CD4-positive, alpha-beta T cell treated with Interleukin-15 for 4 hours (primary cell): ENCODE results near the gene NKRF.

Experiments used
- DNase-seq: peaks from one replicate; pipeline ENCODE4 v3.0.0-alpha.2; 2020; ENCODE audit warnings: low spot score

NKRF gene

GRCh38 chrX:119614776-119615175 lies 8.6 kb upstream of the NKRF start:
- no peak for DNase-seq

GRCh38 chrX:119607018-119607389 lies 780 bp upstream of the NKRF start:
- DNase-seq = no peak

DNA sequence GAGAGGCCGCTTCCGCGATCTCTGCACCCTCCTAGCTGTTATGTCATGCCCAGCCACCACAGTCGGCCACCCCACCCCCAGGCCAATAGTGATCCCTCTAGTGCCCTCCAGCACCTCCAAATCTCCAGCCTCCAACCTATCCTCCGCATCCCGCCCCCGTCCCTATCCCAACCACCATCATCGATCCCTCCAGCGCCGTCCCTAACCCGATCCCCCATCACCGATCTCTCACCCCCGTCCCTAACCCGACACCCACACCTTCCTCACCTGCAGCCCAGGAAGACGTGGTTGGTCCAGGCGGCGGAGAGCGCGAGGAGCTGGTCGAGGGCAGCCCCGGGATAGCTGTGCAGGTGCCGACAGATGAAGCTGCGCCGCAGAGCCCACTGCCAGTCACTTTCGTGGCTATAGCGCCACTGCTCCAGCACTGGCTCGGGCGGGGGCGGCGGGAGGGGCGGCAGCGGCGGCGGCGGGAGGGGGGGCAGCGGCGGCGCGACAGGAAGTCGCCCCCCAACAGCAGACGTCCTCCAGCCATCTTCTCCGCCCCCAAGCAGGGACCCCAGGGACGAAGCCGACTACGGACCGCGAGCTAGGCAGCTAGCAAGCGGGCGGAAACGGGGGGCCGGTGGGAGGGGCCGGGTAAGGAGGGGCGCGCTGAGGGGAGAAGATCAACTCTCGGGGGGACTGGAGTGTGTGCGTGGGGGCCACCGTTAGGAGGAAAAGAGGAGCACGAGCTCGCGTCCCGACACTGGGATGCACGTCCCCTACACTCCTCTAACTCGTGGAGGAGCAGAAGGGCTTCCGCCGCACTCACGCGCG lies 552 bp downstream of the NKRF start:
- peak; percentile 25 for DNase-seq

DNA sequence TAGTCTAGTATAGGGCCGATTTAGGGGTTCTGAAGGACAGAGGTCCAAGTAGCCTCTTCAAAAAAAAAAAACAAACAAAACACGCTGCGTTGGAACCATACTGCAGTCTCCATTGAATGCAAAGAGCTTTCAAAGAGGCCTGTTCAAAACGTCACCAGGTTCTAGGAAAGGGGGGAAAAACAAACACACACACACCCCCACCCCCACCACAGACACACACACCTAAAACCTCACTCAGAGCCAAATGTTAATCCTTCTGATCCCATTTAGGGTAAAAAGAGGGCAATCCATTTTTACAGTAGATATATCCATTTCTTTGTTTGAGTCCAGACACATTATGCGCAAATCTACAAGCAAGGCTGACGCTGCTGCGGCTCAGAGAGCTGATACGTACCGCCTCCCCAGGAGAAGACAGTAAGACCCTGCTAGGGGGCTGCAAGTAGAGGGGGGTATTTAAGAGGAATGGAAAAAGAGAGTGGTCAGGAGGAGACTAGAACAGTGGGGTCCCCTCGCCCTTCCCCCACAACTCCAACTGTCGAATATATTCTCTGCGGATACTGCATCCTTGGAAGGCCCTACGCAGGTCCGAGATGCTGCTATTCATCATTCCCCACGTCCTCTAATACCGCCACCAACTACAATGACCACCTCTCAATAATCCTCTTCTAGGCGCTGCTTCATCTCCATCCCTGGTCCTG lies 1.3 kb downstream of the NKRF start:
- peak; percentile 9 for DNase-seq

GRCh38 chrX:119602701-119603255 lies 3.4 kb downstream of the NKRF start:
- DNase-seq = no peak

DNA sequence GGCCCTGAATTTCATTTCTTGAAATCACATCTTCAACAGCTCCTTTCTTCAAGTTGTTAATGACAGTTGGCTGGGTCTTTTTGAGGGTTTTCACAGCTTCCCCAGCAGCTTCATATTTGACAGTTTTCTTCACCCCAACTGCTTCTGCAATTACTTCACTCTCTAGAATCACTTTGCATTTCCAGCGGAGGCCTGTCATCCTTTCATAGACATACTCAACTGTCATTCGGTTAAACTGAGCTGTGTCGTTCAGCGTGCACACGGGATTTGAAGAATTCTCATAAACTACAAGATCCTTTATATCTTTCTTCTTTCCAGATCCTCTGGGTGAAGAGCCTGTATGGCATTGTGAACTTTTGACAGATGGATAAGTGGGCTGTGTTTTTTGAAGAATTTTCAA lies 16.4 kb downstream of the NKRF start:
- no peak for DNase-seq

- no peak for DNase-seq
These were observed 22.7 kb downstream of the NKRF start for GRCh38 chrX:119583431-119584059.

GRCh38 chrX:119579414-119579813 lies 26.8 kb downstream of the NKRF start:
- no peak for DNase-seq

DNA sequence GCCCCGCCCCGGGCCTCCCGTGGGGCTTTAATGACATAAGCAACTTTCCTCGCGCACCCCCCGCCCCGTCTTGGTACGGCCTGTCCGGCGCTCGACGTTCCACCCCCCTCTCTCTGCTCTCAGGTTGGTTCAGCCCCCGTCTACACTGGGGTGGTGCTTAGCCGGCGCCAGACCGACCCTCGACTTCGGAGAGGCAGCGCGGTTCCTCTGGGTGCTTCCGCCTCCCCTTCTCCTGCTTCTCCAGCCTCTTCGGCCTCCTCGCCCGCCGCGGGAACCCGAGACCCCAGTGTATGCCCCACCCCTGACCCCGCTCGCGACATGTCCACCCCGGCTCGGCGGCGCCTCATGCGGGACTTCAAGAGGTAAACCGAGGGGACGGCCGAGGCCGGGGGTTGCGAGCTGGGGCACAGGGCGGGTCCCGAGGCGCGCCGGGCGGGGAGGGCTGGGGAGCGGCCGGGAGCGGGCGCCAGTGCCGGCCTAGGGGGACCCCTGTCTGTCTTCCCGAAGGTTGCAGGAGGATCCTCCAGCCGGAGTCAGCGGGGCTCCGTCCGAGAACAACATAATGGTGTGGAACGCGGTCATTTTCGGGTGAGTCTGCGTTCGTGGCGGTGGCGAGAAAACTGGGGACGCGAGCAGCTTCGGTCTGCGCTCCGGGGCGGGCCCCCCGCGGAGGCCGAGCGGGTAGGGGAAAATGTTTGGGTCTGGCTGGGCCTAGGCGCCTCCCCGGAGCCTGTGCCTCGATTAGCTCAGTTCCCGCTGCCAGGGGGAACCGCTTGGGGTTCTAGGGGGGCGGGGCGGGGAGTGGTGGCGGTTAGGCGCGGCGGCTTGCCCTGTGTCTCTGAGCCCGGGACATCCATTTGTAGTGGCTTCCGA lies 31.6 kb downstream of the NKRF start, which contains the start of gene UBE2A:
UBE2A (plus strand) TSS at position 170 of the 873 bp plus-strand sequence; CDS start at position 319, 149 bp downstream.
- peak; percentile 91 for DNase-seq

- no peak for DNase-seq
These were observed 32.3 kb downstream of the NKRF start for GRCh38 chrX:119573840-119574393.

- no peak for DNase-seq
These were observed 33.0 kb downstream of the NKRF start for GRCh38 chrX:119573222-119573621.

GRCh38 chrX:119570351-119570835 lies 35.8 kb downstream of the NKRF start:
- no peak for DNase-seq

DNA sequence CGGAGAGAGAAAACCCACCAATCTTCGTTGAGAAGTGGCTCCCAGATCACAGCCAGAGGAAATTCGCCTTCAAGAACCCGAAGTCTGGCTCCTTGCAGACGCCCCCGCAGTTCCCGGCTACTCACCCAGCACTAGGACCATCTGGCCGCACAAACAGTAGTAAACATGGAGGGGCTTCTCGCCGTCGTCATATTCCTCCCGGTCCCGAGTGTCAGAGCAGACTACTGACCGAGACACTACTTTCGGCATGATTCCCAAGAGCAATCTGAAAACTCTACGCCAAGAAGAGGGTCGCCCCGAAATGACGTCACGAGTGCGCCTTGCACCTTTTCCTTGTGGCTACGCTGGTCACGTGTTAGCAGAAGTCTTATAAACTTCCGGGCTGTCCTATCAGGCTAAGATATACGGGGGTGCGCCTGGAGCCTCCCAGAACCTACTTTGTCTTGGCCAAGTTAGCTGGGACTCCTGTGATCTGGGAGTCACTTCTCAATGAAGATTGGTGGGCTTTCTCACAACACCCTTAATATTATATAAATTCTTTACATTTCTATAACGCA lies 41.0 kb downstream of the NKRF start, which contains the start of gene STEEP1:
STEEP1 (minus strand) TSS at position 303 of the 557 bp plus-strand sequence; CDS start at position 249, 54 bp downstream.
- DNase-seq = peak; percentile 82

GRCh38 chrX:119552508-119552907 lies 53.7 kb downstream of the NKRF start:
- no peak for DNase-seq

DNA sequence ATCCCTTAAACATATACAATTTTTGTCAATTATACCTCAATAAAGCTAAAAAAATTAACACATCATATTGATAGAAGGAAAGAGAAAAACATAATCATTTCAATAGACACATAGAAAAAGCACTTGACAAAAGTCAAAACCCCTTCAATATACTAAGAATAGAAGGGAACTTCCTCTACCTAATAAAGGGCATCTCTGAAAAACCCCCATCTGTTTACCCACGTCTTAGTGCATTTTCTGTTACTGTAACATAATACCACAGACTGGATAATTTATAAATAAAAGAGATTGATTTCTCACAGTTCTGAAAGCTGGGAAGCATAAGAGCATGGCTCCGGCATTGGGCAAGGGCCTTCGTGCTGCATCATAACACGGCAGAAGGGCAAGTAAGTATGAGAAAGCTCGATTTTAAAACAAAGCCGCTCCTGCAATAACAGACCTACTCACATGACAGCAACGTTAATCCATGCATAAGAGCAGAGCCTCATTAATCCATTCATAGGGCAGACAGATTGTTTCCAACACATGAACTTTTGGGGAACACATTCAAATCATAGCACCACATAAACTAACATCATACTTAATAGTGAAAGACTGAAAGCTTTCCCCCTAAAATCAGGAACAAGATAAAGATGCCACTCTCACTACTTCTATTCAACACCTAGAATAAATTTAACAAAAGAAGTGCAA lies 56.8 kb downstream of the NKRF start:
- DNase-seq = no peak

- no peak for DNase-seq
These were observed 65.0 kb downstream of the NKRF start for GRCh38 chrX:119541188-119541587.

GRCh38 chrX:119539872-119540271 lies 66.4 kb downstream of the NKRF start:
- no peak for DNase-seq
